ENCODE data around the gene KLHL9. TPM values are rescaled to one million over a fixed set of nuclear protein-coding genes. Genes with fewer than 3 reads are reported as not detected.

The KLHL9 gene
- total RNA-seq, 4 donors from 2014 or later: 24.7 to 88.5 (median 29.9) TPM

DNA sequence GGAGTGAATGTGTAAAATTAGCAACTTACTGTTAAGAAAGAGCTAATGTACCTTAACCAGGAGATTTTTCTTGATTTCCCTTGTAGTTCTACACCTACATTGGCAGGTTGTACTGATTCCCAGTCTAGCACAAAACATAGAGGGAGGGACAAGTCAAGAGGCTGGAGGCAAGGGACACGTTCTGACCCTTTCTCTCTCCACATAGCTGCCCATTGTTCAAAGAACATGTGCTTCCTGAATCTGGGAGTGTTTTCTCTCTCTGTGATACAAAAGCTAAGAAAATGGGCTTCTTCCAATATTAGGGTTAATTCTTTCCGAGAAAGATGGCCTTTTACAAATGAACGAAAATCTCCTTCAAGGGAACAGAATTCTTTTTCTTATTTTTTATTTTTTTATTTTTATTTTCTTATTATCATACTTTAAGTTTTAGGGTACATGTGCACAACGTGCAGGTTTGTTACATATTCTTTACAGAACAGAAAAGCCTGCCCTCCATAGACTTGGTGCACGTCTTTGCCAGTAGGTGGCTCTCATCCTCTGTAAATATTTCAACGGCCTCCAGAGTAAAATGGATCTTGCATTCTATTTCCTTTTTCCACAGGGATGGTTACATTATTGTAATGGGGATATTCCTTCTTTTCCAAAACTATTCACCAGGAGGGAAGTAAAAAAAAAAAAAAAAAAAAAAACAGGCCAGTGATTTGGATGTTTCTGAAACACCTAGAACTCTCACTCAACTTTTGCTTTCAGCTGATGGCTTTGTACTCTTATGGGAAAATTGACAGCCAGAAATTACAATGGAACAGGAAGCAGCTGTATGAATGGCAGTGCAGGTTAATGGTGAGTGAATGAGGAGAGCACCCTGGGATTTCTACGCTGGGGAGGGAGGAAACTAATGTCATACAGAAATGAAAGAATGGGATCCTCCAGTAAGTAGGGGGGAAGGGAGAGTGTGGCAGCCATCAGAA lies 17.0 kb downstream of the KLHL9 start:
- H3K4me1 ChIP-seq: no peaks in the 10 kb centered on the region
- H3K9me3 ChIP-seq: no peaks in the 10 kb centered on the region
- TF ChIP-seq, protein P1, sequence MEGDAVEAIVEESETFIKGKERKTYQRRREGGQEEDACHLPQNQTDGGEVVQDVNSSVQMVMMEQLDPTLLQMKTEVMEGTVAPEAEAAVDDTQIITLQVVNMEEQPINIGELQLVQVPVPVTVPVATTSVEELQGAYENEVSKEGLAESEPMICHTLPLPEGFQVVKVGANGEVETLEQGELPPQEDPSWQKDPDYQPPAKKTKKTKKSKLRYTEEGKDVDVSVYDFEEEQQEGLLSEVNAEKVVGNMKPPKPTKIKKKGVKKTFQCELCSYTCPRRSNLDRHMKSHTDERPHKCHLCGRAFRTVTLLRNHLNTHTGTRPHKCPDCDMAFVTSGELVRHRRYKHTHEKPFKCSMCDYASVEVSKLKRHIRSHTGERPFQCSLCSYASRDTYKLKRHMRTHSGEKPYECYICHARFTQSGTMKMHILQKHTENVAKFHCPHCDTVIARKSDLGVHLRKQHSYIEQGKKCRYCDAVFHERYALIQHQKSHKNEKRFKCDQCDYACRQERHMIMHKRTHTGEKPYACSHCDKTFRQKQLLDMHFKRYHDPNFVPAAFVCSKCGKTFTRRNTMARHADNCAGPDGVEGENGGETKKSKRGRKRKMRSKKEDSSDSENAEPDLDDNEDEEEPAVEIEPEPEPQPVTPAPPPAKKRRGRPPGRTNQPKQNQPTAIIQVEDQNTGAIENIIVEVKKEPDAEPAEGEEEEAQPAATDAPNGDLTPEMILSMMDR (IDR thresholded peaks at IDR 0.05): peak; percentile 39 to 62 (median 52)
- no peak for TF ChIP-seq POLR2A (IDR thresholded peaks at IDR 0.05)
- H3K27me3 ChIP-seq: no peaks in the 10 kb centered on the region
- H3K4me3 ChIP-seq: no peak overlapping the region
- no peak overlapping the region for H3K27ac ChIP-seq
- DNase-seq: peak; percentile 17 to 29
- intact Hi-C loops (cut with DNase I; ENCODE audit: low total_unique reads): no loop called here
- H3K36me3 ChIP-seq: no peaks in the 10 kb centered on the region

DNA sequence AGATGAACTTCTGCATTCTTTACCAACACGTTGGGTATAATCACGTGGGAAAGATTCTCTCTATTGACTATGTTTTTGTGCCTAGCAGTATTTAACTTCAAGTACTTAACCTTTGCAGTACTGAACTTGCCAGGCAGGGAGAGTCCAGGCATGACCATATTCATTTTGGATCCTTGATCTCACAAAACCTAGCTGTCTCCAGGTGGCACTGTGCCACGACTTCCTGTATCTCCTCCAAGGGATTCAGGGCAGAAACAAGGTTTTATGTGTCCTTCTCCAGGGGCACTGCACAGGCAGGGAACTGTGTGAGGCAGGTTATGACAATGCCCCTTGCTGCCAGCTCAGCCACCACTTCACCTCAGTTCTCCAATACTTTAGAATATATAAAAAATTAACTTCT lies 18.3 kb downstream of the KLHL9 start:
- Histone ChIP-seq H3K27ac (no peak overlapping the region), H3K9me3 (no peaks in the 10 kb centered on the region), H3K4me3 (no peak overlapping the region), H3K4me1 (no peaks in the 10 kb centered on the region), H3K36me3 (no peaks in the 10 kb centered on the region), H3K27me3 (no peaks in the 10 kb centered on the region)
- TF ChIP-seq, protein P1 (IDR thresholded peaks at IDR 0.05): no peak
- TF ChIP-seq POLR2A (IDR thresholded peaks at IDR 0.05): no peak
- DNase-seq: no peak
- intact Hi-C loops (cut with DNase I; ENCODE audit: low total_unique reads): no loop called here

DNA sequence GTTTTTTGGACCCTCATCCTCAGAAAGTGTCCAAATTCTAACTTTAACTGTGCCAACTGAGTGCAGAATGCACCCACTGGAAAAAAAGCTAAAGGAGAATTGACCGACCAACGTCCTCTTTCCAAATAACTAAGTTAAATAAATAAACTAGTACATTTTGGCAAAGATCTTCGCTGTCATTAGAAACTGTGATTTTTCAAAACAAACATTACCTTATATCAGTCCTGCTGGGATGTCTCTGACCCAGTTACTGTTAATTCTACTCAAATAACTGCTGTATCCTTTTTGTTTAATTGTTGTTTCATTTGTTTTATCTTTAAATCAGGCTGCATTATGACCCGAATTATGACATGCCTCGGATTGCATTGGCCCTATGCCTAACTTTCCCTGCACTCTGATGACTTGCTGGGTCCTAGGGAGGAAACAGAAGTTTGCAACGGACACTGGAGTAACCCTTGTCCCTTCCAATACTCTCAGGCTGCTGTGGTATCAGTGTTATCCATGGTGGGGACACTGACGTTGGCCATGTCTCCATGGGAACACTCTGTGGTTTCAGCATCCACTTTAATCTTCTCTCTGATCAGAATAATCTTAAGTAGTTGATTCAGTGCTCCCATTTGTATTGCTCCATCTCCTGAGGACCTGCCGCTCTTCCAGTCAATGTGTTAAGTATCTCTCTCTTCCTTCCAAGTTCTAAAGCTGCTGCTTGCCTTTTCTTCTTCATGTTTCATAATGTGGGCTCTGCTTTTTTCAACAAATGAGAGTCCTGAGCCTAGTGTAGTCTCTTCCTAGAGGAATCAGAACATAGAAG lies 19.0 kb downstream of the KLHL9 start:
- DNase-seq: no peak
- H3K9me3 ChIP-seq: no peaks in the 10 kb centered on the region
- H3K27ac ChIP-seq: no peak overlapping the region
- TF ChIP-seq POLR2A (IDR thresholded peaks at IDR 0.05): no peak
- TF ChIP-seq, protein P1 (IDR thresholded peaks at IDR 0.05): no peak
- H3K4me1 ChIP-seq: no peaks in the 10 kb centered on the region
- no peak overlapping the region for H3K4me3 ChIP-seq
- no peaks in the 10 kb centered on the region for H3K36me3 ChIP-seq
- H3K27me3 ChIP-seq: no peaks in the 10 kb centered on the region
- intact Hi-C loops (cut with DNase I; ENCODE audit: low total_unique reads): no loop called here

DNA sequence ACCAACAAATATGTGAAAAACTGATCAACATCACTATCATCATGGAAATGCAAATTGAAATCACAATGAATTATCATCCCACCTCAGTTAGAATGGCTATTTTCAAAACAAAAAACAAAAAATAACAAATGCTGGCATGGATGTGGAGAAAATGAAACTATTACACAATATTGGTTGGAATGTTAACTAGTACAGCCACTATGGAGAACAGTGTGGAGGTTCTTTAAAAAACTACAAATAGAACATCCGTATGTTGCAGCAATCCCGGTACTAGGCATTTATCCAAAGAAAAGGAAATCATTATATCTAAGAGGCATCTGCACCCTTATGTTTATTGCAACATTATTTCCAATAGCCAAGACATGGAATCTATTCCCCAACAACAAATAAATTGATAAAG lies 21.1 kb downstream of the KLHL9 start:
- intact Hi-C loops (cut with DNase I; ENCODE audit: low total_unique reads): no loop called here
- no peak overlapping the region for H3K27ac ChIP-seq
- H3K9me3 ChIP-seq: no peaks in the 10 kb centered on the region
- H3K4me3 ChIP-seq: no peak overlapping the region
- no peak for DNase-seq
- H3K4me1 ChIP-seq: no peaks in the 10 kb centered on the region
- no peak for TF ChIP-seq POLR2A (IDR thresholded peaks at IDR 0.05)
- TF ChIP-seq, protein P1 (IDR thresholded peaks at IDR 0.05): no peak
- H3K36me3 ChIP-seq: no peaks in the 10 kb centered on the region
- no peaks in the 10 kb centered on the region for H3K27me3 ChIP-seq

DNA sequence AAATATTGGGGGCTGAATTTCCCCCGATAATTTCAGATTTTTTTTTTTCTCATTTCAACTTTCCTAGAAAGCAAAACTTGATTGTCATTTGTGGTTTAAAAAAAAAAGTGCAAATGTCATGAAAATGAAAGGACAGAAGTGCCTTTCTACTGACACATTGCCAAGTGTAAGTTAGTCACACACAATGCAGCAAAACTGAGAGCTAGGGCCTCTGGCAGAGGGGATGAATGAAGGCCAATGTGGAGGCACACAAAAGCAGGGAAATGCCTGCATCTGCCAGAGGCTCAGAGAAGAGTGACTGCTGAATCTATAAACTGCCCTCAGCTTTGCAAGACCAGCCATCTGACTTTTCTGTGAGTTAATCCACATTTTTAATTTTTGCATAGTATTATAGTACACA lies 23.3 kb downstream of the KLHL9 start:
- no peak for DNase-seq
- intact Hi-C loops (cut with DNase I; ENCODE audit: low total_unique reads): no loop called here
- no peaks in the 10 kb centered on the region for H3K36me3 ChIP-seq
- H3K27me3 ChIP-seq: no peaks in the 10 kb centered on the region
- H3K9me3 ChIP-seq: no peaks in the 10 kb centered on the region
- no peaks in the 10 kb centered on the region for H3K4me1 ChIP-seq
- TF ChIP-seq POLR2A (IDR thresholded peaks at IDR 0.05): no peak
- TF ChIP-seq, protein P1 (IDR thresholded peaks at IDR 0.05): no peak
- no peak overlapping the region for H3K4me3 ChIP-seq
- no peak overlapping the region for H3K27ac ChIP-seq

All from uterus (tissue), 4 donors.